Coronary artery (tissue), 2 donors: ENCODE data around the gene CASP2.
"Not testable (repeated sequence)": the region's sequence is repeated elsewhere in the genome, so short reads cannot be mapped to it uniquely, and the experiment has no call there.

Experiments used
- DNase-seq: peaks from one replicate; pipeline ENCODE4 v3.0.0-alpha.2; 2017; ENCODE audit warnings: low spot score
- H3K27ac ChIP-seq, 2 donors: fragments of 200-600 bp; sonication (generic); one replicate each; pipeline ENCODE4 v1.5.1; 2016 to 2019
- H3K4me3 ChIP-seq: fragments of 200-600 bp; sonication (generic); 2 replicates; pipeline ENCODE4 v1.5.1; 2016; ENCODE audit warnings: mild to moderate bottlenecking, moderate library complexity
- CTCF ChIP-seq: fragments of 200-600 bp; sonication (generic); IDR thresholded peaks from one replicate; pipeline ENCODE4 v1.5.1; 2019; ENCODE audit warnings: antibody characterized with exemption

Gene CASP2

DNA sequence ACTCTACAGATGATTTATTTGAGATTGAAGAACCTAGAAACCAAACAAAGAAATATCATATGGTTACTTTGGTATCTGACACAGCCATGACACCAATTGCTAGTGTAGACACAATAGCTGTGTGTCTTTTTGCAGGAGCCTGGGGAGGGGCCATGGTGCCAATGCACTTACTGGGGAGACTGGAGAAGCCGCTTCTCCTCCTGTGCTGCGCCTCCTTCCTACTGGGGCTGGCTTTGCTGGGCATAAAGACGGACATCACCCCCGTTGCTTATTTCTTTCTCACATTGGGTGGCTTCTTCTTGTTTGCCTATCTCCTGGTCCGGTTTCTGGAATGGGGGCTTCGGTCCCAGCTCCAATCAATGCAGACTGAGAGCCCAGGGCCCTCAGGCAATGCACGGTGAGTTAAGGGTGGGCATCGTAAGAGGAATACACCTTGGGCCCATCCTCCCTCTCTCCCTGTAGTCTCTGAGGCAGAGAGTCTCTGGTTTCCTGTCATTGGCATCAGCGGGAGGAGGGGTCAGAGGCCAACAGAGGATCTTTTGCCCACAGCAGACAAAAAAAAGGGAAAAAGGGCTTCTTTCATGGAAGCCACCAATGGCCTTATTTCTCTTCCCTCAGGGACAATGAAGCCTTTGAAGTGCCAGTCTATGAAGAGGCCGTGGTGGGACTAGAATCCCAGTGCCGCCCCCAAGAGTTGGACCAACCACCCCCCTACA lies 2.2 kb upstream of the CASP2 start:
- TF ChIP-seq CTCF, result no peak
- no peak overlapping the region for H3K4me3 ChIP-seq
- H3K27ac ChIP-seq, result no peak overlapping the region
- no peak for DNase-seq

DNA sequence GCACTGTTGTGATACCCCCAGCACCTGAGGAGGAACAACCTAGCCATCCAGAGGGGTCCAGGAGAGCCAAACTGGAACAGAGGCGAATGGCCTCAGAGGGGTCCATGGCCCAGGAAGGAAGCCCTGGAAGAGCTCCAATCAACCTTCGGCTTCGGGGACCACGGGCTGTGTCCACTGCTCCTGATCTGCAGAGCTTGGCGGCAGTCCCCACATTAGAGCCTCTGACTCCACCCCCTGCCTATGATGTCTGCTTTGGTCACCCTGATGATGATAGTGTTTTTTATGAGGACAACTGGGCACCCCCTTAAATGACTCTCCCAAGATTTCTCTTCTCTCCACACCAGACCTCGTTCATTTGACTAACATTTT lies 1.6 kb upstream of the CASP2 start:
- DNase-seq, result no peak
- Histone ChIP-seq H3K4me3 (no peak overlapping the region), H3K27ac (no peak overlapping the region)
- no peak for TF ChIP-seq CTCF

DNA sequence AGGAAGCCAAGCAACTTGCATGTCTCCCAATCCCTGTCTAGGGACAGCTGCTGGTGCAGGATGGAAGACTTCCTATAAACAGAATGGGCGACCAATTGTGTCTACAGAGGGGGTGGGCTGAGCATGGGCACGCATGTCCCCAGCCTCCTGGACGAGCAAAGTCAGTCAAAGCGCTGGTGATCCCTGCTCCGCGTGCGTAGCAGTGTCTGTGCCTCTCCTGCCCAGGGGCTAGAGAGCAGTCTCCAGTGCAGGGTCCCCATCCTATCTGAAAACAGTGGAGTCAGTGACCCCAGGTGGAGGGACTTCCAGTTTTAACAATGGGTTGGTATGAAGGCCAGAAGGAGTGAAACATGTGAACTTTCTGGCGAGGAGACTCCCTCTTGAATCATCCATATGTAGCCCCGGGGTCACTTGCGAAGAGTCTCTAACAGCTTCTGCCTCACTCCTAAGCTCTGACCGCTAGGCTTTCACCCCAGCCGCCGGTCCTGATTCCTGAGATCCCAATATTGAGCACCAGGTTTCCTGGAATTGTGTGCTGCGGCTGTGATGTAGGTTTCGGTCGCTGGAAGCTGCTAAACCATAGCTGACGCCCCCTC lies 714 bp upstream of the CASP2 start:
- no peak for TF ChIP-seq CTCF
- Histone ChIP-seq H3K4me3 (peak overlapping the region; percentile 91), H3K27ac (peak overlapping the region; percentile 89 to 92)
- no peak for DNase-seq

DNA sequence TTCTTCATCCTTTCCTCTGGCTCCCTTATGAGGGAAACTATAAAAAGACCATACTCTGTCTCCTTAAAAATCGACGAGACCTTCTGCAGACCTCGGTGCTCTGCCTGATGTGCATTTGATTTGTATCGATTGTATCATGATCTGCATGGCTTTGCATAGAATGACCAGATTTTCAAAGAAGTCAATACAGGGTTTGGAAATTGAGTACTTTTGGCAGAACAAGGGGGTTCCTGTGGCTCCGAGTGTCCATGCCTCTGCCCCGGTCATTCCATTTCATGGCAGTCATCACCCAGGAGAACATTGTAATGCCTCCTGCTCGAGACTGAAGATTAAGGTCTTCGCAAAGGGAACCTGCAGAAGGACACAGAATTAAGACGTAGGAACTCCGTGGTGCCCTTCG lies 685 bp downstream of the CASP2 start:
- Histone ChIP-seq H3K4me3 (peak overlapping the region; percentile 91), H3K27ac (peak overlapping the region; percentile 89 to 92)
- DNase-seq, result no peak
- no peak for TF ChIP-seq CTCF

DNA sequence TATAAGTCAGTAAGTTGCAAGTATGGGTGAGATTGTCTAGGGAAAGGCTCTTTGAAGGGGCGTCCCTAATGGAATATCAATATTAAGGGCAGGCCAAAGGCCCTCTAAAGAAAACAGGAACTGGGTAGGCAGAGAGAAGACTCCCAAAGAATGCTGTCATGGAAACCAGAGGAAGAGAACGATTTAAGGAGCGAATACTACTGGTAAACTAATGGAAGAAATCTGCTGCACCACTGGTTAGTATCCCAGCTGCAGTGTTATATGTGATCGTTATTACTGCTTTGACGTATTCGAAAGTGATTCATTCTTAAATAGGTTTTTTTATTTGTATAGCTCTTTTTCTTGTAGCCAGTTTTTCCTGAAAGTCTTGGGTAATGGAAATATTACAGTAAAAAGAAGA lies 1.3 kb downstream of the CASP2 start:
- no peak for TF ChIP-seq CTCF
- H3K27ac ChIP-seq, result peak overlapping the region; percentile 89 to 92
- H3K4me3 ChIP-seq, result peak overlapping the region; percentile 91
- no peak for DNase-seq

DNA sequence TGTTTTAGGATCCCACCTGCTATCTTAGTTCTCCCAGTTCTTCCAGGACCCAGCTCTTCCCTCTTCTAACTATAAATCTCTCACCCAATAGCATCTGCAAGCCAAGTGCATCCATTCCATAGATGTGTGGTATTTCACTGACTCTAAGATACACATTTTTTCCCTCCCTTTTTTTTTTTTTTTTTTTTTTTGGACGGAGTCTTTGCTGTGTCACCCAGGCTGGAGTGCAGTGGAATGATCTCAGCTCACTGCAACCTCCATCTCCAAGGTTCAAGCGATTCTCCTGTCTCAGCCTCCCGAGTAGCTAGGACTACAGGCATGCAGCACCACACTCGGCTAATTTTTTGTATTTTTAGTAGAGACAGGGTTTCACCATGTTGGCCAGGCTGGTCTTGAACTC lies 1.7 kb downstream of the CASP2 start:
- H3K27ac ChIP-seq, H3K4me3 ChIP-seq, DNase-seq: not testable (repeated sequence)

DNA sequence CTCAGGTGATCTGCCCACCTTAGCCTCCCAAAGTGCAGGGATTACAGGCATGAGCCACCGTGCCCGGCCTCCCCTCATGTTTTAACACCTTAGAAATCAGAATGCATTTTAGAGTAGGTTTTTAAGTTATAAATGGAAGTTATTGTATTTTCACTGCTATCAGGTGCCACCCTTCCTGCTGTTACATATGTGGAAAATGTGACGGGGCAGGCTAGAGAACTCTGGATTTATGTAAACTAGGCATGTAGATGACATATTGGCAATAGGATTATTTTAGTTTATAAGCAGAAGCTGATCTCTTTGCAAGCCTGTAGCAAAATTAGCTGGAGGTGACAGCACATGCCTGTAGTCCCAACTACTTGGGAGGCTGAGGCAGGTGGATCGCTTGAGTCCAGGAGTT lies 2.1 kb downstream of the CASP2 start:
- H3K4me3 ChIP-seq, result no peak overlapping the region
- no peak overlapping the region for H3K27ac ChIP-seq
- TF ChIP-seq CTCF, result no peak

More for the DNA sequence above, 2.1 kb downstream of the CASP2 start:
- DNase-seq, result no peak
